Tibial artery (tissue), 4 donors: Measurements from ENCODE around the gene AQP6.

ENCODE experiments used
- DNase-seq, 2 donors: peaks; one replicate each; pipeline ENCODE4 v3.0.0-alpha.2; 2019
- H3K27ac ChIP-seq, 2 donors: fragments of 200-600 bp; sonication (generic) in 1 of 2; 1 replicate in 1 of 2; 2 replicates in 1 of 2; pipeline ENCODE4 v1.5.1; 2018 to 2019; ENCODE audit warnings: mild to moderate bottlenecking in 1 of 2
- H3K27me3 ChIP-seq, 2 donors: fragments of 200-600 bp; sonication (generic) in 1 of 2; one replicate each; pipeline versions ENCODE4 v1.5.1 to v1.6.0; 2016 to 2019
- H3K36me3 ChIP-seq, 3 donors: fragments of 200-600 bp; sonication (generic) in 2 of 3; one replicate each; pipeline ENCODE4 v1.5.1; 2016 to 2019; ENCODE audit warnings: mild to moderate bottlenecking in 2 of 3
- H3K4me1 ChIP-seq, 4 donors: fragments of 200-600 bp; sonication (generic) in 2 of 4; 1 replicate in 3 of 4; 2 replicates in 1 of 4; pipeline ENCODE4 v1.5.1; 2016 to 2019
- H3K4me3 ChIP-seq, 2 donors: fragments of 200-600 bp; sonication (generic) in 1 of 2; 1 replicate in 1 of 2; 2 replicates in 1 of 2; pipeline ENCODE4 v1.5.1; 2018 to 2019; ENCODE audit warnings: mild to moderate bottlenecking in 2 of 2
- H3K9me3 ChIP-seq, 3 donors: fragments of 200-600 bp; sonication (generic) in 1 of 3; one replicate each; pipeline ENCODE4 v1.5.1; 2016 to 2019
- intact Hi-C: fragments of 100-400 bp; cut with DNase I; formaldehyde crosslinking; loops from one replicate; pipeline ENCODE4 v1.15.0; 2023; ENCODE audit warnings: low total_unique reads
- TF ChIP-seq, protein P1 (sequence below), 2 experiments: fragments of 200-600 bp in 1 of 2; fragments of 450-650 bp in 1 of 2; IDR thresholded peaks; one replicate each; pipeline ENCODE4 v1.5.1; 2017 to 2019; ENCODE audit warnings: antibody characterized with exemption in 2 of 2, mild to moderate bottlenecking in 1 of 2, moderate library complexity in 1 of 2

The AQP6 gene

DNA sequence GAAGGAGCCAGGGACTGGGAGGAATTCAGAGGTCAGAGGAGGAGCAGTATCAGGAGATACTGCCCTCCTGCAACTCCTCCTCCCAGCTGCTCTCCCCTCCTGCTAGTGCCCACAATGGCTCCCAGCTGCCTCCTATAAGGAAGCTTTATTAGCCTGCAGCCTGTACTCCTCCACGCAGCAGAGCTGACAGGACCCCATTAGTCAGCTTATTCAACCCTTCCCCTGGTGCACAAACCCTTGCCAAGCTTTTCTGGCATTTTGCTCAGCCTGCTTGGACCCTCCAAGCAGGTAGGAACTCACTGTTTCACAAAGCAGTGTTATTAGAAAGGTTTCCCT lies 29.2 kb upstream of the AQP6 start:
- no peak for DNase-seq
- H3K9me3 ChIP-seq: no peaks in the 10 kb centered on the region
- peaks cover 0 to 10% (median 5%) of the 10 kb centered on the region in 4 donors for H3K4me1 ChIP-seq
- H3K27me3 ChIP-seq: no peaks in the 10 kb centered on the region
- no peak overlapping the region for H3K27ac ChIP-seq
- no peaks in the 10 kb centered on the region for H3K36me3 ChIP-seq
- TF ChIP-seq, protein P1, sequence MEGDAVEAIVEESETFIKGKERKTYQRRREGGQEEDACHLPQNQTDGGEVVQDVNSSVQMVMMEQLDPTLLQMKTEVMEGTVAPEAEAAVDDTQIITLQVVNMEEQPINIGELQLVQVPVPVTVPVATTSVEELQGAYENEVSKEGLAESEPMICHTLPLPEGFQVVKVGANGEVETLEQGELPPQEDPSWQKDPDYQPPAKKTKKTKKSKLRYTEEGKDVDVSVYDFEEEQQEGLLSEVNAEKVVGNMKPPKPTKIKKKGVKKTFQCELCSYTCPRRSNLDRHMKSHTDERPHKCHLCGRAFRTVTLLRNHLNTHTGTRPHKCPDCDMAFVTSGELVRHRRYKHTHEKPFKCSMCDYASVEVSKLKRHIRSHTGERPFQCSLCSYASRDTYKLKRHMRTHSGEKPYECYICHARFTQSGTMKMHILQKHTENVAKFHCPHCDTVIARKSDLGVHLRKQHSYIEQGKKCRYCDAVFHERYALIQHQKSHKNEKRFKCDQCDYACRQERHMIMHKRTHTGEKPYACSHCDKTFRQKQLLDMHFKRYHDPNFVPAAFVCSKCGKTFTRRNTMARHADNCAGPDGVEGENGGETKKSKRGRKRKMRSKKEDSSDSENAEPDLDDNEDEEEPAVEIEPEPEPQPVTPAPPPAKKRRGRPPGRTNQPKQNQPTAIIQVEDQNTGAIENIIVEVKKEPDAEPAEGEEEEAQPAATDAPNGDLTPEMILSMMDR (IDR thresholded peaks at IDR 0.05): no peak
- H3K4me3 ChIP-seq: no peak overlapping the region
- intact Hi-C loops: loop anchor here (10.0 kb wide), 1 partner anchor 79 kb away; no protein-coding TSS in a partner anchor

DNA sequence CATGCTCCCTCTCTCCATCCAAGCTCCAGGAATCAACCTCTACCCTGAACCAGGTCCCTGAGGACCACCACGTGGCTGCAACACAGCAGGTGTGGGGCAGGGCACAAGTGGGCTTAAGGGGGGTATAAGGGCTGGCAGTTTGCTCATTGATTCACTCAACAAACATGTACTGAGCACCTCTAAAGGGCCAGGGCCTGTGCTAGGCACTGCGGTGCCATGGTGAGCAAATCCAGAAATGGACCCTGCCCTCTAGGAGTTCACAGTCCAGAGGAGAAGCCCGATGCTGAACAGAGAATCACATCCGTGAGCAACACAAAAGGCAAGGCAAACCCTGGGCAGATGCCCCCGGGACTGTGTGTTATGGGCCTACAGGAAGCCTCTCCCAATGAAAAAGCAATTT lies 28.7 kb upstream of the AQP6 start:
- DNase-seq: no peak
- Histone ChIP-seq H3K27ac (no peak overlapping the region), H3K4me3 (no peak overlapping the region), H3K27me3 (no peaks in the 10 kb centered on the region), H3K36me3 (no peaks in the 10 kb centered on the region), H3K9me3 (no peaks in the 10 kb centered on the region), H3K4me1 (peaks cover 0 to 10% (median 5%) of the 10 kb centered on the region in 4 donors)
- TF ChIP-seq, protein P1 (IDR thresholded peaks at IDR 0.05): no peak
- intact Hi-C loops: loop anchor here (10.0 kb wide), 1 partner anchor 79 kb away; no protein-coding TSS in a partner anchor

DNA sequence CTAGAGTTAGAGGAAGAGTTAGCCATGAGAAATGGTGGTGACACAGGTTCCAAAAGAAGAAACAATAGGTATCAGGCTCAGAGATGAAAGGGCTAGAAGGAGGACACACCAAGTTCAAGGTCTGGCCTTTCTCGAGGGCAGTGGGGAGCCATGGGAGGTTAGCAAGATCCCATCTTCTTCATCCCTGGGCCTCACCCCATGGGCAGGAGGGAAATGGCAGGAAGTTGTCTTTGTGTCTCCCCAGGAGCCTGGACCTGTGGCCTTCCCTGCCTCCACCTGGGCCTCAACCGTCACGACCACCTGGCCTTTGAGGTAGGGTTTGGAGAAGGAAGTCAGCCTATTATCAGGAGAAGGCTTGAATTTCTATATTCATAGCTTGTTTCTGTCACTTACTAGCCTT lies 28.0 kb upstream of the AQP6 start:
- Histone ChIP-seq H3K27ac (no peak overlapping the region), H3K27me3 (peaks cover 0 to 2% of the 10 kb centered on the region in 2 donors), H3K4me1 (peaks cover 0 to 10% (median 5%) of the 10 kb centered on the region in 4 donors), H3K9me3 (no peaks in the 10 kb centered on the region), H3K36me3 (no peaks in the 10 kb centered on the region), H3K4me3 (no peak overlapping the region)
- TF ChIP-seq, protein P1 (IDR thresholded peaks at IDR 0.05): no peak
- DNase-seq: no peak
- intact Hi-C loops: loop anchor here (10.0 kb wide), 1 partner anchor 80 kb away; no protein-coding TSS in a partner anchor

DNA sequence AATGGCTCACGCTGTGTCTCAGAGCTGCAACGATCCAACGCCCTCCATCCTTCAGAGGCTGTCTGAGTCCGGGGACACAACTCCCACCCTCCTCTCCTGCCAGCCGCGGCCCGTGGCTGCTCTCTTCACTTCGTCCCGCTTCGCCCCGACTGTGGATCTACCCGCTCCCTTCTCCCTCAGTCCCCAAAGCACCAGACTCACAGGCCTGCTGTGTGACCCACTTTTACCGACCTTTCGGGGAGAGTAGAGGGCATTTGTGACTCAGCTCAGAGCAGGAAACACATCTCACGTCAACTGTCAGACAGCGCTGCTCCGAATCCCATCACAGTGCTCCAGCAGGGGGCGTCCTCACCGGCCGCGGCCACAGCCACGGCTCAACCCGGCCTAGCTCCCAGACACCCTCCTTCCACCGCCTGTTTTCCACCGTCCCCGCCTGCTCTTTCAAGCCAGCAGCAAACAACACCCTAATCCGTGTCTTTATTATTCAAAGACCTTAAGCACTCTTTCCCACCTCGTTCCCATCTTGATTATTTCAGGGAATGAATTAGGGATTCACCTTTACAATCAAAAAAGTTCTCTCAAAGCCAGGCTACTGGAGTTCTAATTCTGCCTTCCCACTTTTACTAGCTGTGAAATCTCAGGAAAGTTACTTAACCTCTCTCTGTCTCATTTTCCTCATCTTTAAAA lies 27.2 kb upstream of the AQP6 start:
- Histone ChIP-seq H3K9me3 (no peaks in the 10 kb centered on the region), H3K27me3 (peaks cover 0 to 9% of the 10 kb centered on the region in 2 donors), H3K4me3 (peak overlapping the region in 1 of 2 donors; percentile 36), H3K36me3 (no peaks in the 10 kb centered on the region), H3K4me1 (peaks cover 0 to 10% (median 5%) of the 10 kb centered on the region in 4 donors), H3K27ac (peak overlapping the region in 1 of 2 donors; percentile 37)
- intact Hi-C loops: loop anchor here (10.0 kb wide), 1 partner anchor 81 kb away; no protein-coding TSS in a partner anchor
- DNase-seq: peak; percentile 69 to 85
- TF ChIP-seq, protein P1 (IDR thresholded peaks at IDR 0.05): peak; percentile 68 to 87

DNA sequence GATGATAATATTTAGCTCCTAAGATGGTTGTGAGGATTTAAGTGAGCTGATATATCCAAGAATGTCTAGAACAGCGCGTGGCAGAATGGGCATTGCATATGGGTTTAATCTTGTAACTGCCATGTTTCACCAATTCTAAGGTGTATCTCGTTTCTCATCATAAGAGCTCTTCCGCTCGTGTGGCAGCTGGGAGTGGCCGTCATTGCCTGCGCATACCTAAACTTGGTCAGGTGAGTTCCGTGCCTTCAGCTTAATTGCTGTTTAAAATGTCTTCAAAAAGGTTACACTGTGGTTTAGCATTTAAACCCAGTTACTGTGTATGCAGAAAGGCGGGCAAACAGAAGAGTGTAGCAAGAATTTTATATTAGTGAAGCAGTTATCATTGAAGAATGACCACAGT lies 26.7 kb upstream of the AQP6 start:
- intact Hi-C loops: loop anchor here (10.0 kb wide), 1 partner anchor 81 kb away; no protein-coding TSS in a partner anchor
- TF ChIP-seq, protein P1 (IDR thresholded peaks at IDR 0.05): no peak
- DNase-seq: no peak
- Histone ChIP-seq H3K9me3 (no peaks in the 10 kb centered on the region), H3K4me1 (peaks cover 0 to 10% (median 5%) of the 10 kb centered on the region in 4 donors), H3K27me3 (peaks cover 0 to 14% of the 10 kb centered on the region in 2 donors), H3K27ac (no peak overlapping the region), H3K4me3 (no peak overlapping the region), H3K36me3 (no peaks in the 10 kb centered on the region)
